ENCODE measurements around the gene ATP1B2.

Gene ATP1B2

GRCh38 chr17:7667656-7668406 lies 17.1 kb downstream of the ATP1B2 start:
- Histone ChIP-seq H4K20me1 (ENCODE audit: insufficient read depth, low read length) (no peaks in the 10 kb centered on the region), H3K36me3 (replicated peaks; ENCODE audit: insufficient read depth, low read length) (peaks cover 5% of the 10 kb centered on the region; the same call in 1 of the 2 replicates), H3K27me3 (replicated peaks; ENCODE audit: insufficient read depth, low read length) (no peaks in the 10 kb centered on the region), H2AFZ (ENCODE audit: low read length) (no peak overlapping the region), H3K9ac (ENCODE audit: low read length) (no peak overlapping the region), H3K4me2 (ENCODE audit: low read depth, low read length) (no peak overlapping the region), H3F3A (ENCODE audit: insufficient read depth, low read length) (no peaks in the 10 kb centered on the region), H3K9me2 (replicated peaks; ENCODE audit: insufficient read depth, low read length) (no peaks in the 10 kb centered on the region), H3K79me2 (ENCODE audit: low read length) (no peaks in the 10 kb centered on the region), H3K4me3 (ENCODE audit: low read length) (no peak overlapping the region), H3K27ac (ENCODE audit: low read length) (no peak overlapping the region), H3K4me1 (ENCODE audit: low read length) (no peaks in the 10 kb centered on the region), H3K9me3 (replicated peaks; ENCODE audit: insufficient read depth, low read length) (no peaks in the 10 kb centered on the region)
- TF ChIP-seq CTCF (IDR thresholded peaks at IDR 0.05; ENCODE audit: low read length) (no peak), EZH2 (optimal IDR thresholded peaks at IDR 0.05; ENCODE audit: low read depth, low read length) (no peak), EZH2phosphoT487 (IDR thresholded peaks at IDR 0.05; ENCODE audit: low read length) (no peak)
- DNase-seq: no peak

GRCh38 chr17:7668482-7668881 lies 17.8 kb downstream of the ATP1B2 start:
- no peak overlapping the region for H3K9ac ChIP-seq (ENCODE audit: low read length)
- no peak for DNase-seq
- H4K20me1 ChIP-seq (ENCODE audit: insufficient read depth, low read length): no peaks in the 10 kb centered on the region
- no peak overlapping the region for H3K4me2 ChIP-seq (ENCODE audit: low read depth, low read length)
- H3K27ac ChIP-seq (ENCODE audit: low read length): no peak overlapping the region
- peaks cover 10% of the 10 kb centered on the region for H3K36me3 ChIP-seq (replicated peaks; ENCODE audit: insufficient read depth, low read length)
- no peak overlapping the region for H3K4me3 ChIP-seq (ENCODE audit: low read length)
- TF ChIP-seq EZH2phosphoT487 (IDR thresholded peaks at IDR 0.05; ENCODE audit: low read length) (no peak), CTCF (IDR thresholded peaks at IDR 0.05; ENCODE audit: low read length) (no peak), EZH2 (optimal IDR thresholded peaks at IDR 0.05; ENCODE audit: low read depth, low read length) (no peak)
- H3K9me3 ChIP-seq (replicated peaks; ENCODE audit: insufficient read depth, low read length): no peaks in the 10 kb centered on the region
- H2AFZ ChIP-seq (ENCODE audit: low read length): no peak overlapping the region
- H3K9me2 ChIP-seq (replicated peaks; ENCODE audit: insufficient read depth, low read length): no peaks in the 10 kb centered on the region
- H3K4me1 ChIP-seq (ENCODE audit: low read length): no peaks in the 10 kb centered on the region
- no peaks in the 10 kb centered on the region for H3F3A ChIP-seq (ENCODE audit: insufficient read depth, low read length)
- H3K79me2 ChIP-seq (ENCODE audit: low read length): no peaks in the 10 kb centered on the region
- no peaks in the 10 kb centered on the region for H3K27me3 ChIP-seq (replicated peaks; ENCODE audit: insufficient read depth, low read length)

- Histone ChIP-seq H4K20me1 (ENCODE audit: insufficient read depth, low read length) (no peaks in the 10 kb centered on the region), H3K27ac (ENCODE audit: low read length) (no peak overlapping the region), H3K9me2 (replicated peaks; ENCODE audit: insufficient read depth, low read length) (no peaks in the 10 kb centered on the region), H2AFZ (ENCODE audit: low read length) (no peak overlapping the region), H3K4me1 (ENCODE audit: low read length) (no peaks in the 10 kb centered on the region), H3K9ac (ENCODE audit: low read length) (no peak overlapping the region), H3K9me3 (replicated peaks; ENCODE audit: insufficient read depth, low read length) (no peaks in the 10 kb centered on the region), H3K36me3 (replicated peaks; ENCODE audit: insufficient read depth, low read length) (peaks cover 19% of the 10 kb centered on the region), H3K4me3 (ENCODE audit: low read length) (no peak overlapping the region), H3K27me3 (replicated peaks; ENCODE audit: insufficient read depth, low read length) (no peaks in the 10 kb centered on the region), H3K79me2 (ENCODE audit: low read length) (no peaks in the 10 kb centered on the region), H3K4me2 (ENCODE audit: low read depth, low read length) (no peak overlapping the region), H3F3A (ENCODE audit: insufficient read depth, low read length) (no peaks in the 10 kb centered on the region)
- peak; percentile 41 for DNase-seq
- no peak for TF ChIP-seq EZH2phosphoT487 (IDR thresholded peaks at IDR 0.05; ENCODE audit: low read length)
- peak; percentile 57 for TF ChIP-seq CTCF (IDR thresholded peaks at IDR 0.05; ENCODE audit: low read length)
Observed at GRCh38 chr17:7673239-7673638, 22.5 kb downstream of the ATP1B2 start.
